22Rv1 (cell line): ENCODE data around the gene DND1.
"Not testable (repeated sequence)": the region's sequence is repeated elsewhere in the genome, so short reads cannot be mapped to it uniquely, and the experiment has no call there.

Experiments used
- H3K27ac ChIP-seq: fragments of 450-650 bp; 2 replicates; pipeline ENCODE4 v1.5.1; 2017
- CTCF ChIP-seq: fragments of 450-650 bp; IDR thresholded peaks from 2 replicates; pipeline ENCODE4 v1.5.1; 2017; ENCODE audit warnings: mild to moderate bottlenecking
- ZFX ChIP-seq: fragments of 450-650 bp; IDR thresholded peaks from 2 replicates; pipeline ENCODE4 v1.6.1; 2017; ENCODE audit warnings: antibody characterized with exemption, borderline replicate concordance

The DND1 gene

GRCh38 chr5:140678993-140679392 lies 5.6 kb upstream of the DND1 start:
- TF ChIP-seq CTCF = no peak
- no peak for TF ChIP-seq ZFX
- no peak overlapping the region for H3K27ac ChIP-seq

- TF ChIP-seq CTCF (no peak), ZFX (no peak)
These were observed 4.6 kb upstream of the DND1 start for GRCh38 chr5:140677947-140678346.

GRCh38 chr5:140674629-140675028 lies 1.3 kb upstream of the DND1 start:
- TF ChIP-seq CTCF = no peak
- TF ChIP-seq ZFX = no peak
- no peak overlapping the region for H3K27ac ChIP-seq

More at GRCh38 chr5:140677947-140678346, 4.6 kb upstream of the DND1 start:
- no peak overlapping the region for H3K27ac ChIP-seq

- TF ChIP-seq CTCF = no peak
- no peak for TF ChIP-seq ZFX
- no peak overlapping the region for H3K27ac ChIP-seq
These were observed 835 bp upstream of the DND1 start for GRCh38 chr5:140674211-140674610.

GRCh38 chr5:140672455-140673186 lies 755 bp downstream of the DND1 start:
- no peak overlapping the region for H3K27ac ChIP-seq
- no peak for TF ChIP-seq CTCF
- TF ChIP-seq ZFX = no peak

- H3K27ac ChIP-seq = no peak overlapping the region
- TF ChIP-seq ZFX (no peak), CTCF (no peak)
These were observed 1.8 kb downstream of the DND1 start for GRCh38 chr5:140671472-140672125.

- H3K27ac ChIP-seq = not testable (repeated sequence)
These were observed 2.3 kb downstream of the DND1 start for GRCh38 chr5:140671035-140671434.
